GM18520 (cell line): ENCODE data around the gene TTC34.
"Not testable (repeated sequence)": the region's sequence is repeated elsewhere in the genome, so short reads cannot be mapped to it uniquely, and the experiment has no call there.

ENCODE experiments used
- ATAC-seq: cut with Tn5 transposase; IDR thresholded peaks from one replicate; pipeline ENCODE4 v1.9.1; 2021; ENCODE audit not compliant: unreplicated experiment

Gene TTC34

DNA sequence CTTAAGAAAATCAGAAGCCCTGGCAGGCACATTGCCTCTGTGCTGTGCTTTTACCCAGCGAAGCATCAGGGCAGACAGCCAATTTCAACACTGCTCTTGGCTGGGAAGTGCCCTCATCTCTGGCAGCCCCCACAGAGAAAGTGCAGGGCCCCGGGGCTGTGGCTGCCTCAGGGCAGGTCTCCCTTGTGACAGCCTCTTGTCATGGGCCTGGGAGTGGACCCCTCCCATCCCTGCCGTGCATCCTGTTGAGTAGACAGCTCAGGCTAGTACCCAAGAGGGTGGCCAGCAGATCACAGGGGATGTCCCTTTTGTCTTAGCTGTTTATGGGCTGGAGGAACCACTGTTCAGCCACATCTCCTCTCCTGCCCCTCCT, 23.3 kb downstream of the TTC34 start:
- ATAC-seq, result no peak

DNA sequence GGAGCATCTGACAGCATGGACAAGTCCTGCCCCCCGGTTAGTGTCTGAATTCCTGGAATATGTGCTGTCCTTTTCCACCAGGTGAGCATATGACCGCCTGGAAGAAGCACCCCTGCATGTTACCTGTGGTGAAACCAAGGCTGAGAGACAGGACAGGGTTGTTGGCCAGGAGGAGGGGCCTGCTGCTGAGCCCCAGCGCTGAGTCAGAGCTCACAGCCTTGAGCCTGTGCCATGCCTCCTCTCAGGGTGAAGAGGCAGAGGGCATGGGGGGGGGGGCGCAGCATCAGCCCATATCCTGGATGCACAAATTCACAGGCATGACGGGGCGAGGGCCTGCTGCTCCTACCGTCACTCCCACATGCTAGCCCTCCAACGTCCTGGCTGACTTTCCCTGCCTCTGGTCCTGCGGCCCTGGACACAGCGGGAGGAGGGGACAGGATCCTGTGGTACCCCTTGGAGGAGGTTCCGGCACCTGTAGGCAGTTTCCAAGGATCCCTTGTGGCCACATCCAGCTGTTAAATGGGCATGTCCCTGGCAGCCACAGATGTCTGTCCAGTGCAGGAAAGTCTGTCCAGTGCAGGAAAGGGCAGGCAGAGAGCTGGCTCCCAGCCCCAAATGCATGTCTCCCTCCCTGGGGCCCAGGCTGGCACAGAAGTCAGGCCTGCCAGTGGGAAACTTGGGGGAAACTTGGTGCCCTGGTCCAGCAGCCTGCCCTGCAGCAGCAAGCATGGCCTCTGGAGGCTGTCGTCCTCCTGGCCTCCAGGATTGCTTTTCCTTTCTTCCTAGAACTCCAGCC, 23.9 kb downstream of the TTC34 start:
- no peak for ATAC-seq

DNA sequence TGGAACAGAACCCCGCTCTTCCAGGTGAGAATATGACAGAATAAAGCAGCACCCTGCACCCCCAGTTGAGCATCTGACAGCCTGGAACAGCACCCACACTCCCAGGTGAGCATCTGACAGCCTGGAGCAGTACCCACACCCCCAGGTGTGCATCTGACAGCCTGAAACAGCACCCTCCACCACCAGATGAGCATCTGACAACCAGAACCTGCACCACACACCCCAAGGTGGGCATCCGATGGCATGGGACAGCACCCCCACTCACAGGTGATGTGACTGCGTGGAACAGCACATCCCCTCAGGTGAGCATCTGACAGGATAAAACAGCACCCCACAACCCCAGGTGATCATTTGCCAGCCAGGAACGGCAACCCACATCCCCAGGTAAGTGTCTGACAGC, 26.2 kb downstream of the TTC34 start:
- ATAC-seq, result not testable (repeated sequence)

DNA sequence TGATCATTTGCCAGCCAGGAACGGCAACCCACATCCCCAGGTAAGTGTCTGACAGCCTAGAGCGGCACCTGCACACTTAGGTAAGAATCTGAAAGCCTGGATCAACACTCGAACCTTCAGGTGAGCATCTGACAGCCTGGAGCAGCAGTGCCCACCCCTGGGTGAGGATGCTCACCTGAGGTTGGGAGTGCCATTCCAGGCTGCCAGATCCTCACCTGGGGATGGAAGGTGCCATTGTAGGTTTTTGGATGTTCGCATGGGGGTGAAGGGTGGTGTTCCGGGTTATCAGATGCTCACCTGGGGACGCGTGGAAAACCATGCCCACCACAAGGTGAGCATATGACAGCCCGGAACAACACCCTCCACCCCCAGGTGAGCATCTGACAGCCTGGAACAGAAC, 33.4 kb downstream of the TTC34 start:
- ATAC-seq, result not testable (repeated sequence)

DNA sequence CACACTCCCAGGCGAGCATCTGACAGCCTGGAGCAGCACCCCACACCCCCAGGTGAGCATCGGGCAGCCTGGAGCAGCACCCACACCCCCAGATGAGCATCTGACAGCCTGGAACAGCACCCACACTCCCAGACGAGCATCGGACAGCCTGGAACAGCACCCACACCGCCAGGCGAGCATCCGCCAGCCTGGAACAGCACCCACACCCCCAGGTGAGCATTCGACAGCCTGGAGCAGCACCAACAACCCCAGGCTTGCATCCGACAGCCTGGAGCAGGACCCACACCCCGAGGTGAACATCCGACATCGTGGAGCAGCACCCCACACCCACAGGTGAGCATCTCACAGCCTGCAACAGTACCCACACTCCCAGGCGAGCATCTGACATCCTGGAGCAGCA, 42.1 kb downstream of the TTC34 start:
- ATAC-seq, result not testable (repeated sequence)

DNA sequence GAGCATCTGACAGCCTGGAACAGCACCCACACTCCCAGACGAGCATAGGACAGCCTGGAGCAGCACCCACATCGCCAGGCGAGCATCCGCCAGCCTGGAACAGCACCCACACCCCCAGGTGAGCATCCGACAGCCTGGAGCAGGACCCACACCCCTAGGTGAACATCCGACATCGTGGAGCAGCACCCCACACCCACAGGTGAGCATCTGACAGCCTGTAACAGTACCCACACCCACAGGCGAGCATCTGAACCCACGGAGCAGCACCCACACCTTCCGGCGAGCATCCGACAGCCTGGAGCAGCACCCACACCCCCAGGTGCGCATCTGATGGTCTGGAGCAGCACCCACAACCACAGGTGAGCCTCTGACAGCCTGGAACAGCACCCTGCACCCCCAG, 44.0 kb downstream of the TTC34 start:
- not testable (repeated sequence) for ATAC-seq

DNA sequence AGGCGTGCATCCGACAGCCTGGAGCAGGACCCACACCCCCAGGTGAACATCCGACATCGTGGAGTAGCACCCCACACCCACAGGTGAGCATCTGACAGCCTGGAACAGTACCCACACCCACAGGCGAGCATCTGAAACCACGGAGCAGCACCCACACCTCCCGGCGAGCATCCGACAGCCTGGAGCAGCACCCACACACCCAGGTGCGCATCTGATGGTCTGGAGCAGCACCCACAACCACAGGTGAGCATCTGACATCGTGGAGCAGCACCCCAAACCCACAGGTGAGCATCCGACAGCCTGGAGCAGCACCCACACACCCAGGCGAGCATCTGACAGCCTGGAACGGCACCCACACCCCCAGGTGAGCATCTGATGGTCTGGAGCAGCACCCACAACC, 46.1 kb downstream of the TTC34 start:
- ATAC-seq, result not testable (repeated sequence)

DNA sequence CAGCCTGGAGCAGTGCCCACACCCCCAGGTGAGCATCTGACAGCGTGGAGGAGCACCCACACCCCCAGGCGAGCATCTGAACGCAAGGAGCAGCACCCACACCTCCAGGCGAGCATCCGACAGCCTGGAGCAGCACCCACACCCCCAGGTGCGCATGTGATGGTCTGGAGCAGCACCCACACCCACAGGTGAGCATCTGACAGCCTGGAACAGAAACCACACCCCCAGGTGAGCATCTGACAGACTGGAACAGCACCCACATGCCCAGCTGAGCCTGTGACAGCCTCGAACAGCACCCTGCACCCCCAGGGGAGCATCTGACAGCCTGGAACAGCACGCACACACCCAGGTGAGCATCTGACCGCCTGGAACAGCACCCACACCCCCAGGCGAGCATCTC, 46.9 kb downstream of the TTC34 start:
- not testable (repeated sequence) for ATAC-seq

DNA sequence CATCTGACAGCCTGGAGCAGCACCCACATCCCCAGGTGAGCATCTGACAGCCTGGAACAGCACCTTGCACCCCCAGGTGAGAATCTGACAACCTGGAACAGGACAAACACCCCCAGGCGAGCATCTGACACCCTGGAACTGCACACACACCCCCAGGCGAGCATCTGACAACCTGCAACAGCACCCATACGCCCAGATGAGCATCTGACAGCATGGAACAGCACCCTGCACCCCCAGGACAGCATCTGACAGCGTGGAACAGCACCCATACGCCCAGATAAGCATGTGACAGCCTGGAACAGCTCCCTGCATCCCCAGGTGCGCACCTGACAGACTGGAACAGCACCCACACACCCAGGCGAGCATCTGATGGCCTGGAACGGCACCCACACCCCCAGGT, 49.0 kb downstream of the TTC34 start:
- ATAC-seq, result not testable (repeated sequence)

DNA sequence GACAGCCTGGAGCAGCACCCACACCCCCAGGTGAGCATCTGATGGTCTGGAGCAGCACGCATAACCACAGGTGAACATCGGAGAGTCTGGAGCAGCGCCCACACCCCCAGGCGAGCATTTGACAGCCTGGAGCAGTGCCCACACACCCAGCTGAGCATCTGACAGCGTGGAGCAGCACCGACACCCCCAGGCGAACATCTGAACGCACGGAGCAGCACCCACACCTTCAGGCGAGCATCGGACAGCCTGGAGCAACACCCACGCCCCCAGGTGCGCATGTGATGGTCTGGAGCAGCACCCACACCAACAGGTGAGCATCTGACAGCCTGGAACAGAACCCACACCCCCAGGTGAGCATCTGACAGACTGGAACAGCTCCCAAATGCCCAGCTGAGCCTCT, 49.6 kb downstream of the TTC34 start:
- ATAC-seq, result not testable (repeated sequence)

DNA sequence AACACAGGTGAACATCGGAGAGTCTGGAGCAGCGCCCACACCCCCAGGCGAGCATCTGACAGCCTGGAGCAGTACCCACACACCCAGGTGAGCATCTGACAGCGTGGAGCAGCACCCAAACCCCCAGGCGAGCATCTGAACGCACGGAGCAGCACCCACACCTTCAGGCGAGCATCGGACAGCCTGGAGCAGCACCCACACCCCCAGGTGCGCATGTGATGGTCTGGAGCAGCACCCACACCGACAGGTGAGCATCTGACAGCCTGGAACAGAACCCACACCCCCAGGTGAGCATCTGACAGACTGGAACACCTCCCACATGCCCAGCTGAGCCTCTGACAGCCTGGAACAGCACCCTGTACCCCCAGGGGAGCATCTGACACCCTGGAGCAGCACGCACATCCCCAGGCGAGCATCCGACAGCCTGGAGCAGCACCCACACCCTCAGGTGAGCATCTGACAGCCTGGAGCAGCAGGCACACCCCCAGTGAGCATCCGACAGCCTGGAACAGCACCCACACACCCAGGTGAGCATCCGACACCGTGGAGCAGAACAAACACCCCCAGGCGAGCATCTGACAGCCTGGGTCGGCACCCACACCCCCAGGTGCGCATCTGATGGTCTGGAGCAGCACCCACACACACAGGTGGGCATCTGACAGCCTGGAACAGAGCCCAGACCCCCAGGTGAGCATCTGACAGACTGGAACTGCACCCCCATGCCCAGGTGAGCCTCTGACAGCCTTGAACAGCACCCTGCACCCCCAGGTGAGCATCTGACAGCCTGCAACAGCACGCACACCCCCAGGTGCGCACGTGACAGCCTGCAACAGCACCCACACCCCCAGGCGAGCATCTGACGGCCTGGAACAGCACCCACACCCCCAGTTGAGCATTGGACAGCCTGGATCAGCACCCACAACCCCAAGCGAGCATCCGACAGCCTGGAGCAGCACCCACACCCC, 50.4 kb downstream of the TTC34 start:
- not testable (repeated sequence) for ATAC-seq

DNA sequence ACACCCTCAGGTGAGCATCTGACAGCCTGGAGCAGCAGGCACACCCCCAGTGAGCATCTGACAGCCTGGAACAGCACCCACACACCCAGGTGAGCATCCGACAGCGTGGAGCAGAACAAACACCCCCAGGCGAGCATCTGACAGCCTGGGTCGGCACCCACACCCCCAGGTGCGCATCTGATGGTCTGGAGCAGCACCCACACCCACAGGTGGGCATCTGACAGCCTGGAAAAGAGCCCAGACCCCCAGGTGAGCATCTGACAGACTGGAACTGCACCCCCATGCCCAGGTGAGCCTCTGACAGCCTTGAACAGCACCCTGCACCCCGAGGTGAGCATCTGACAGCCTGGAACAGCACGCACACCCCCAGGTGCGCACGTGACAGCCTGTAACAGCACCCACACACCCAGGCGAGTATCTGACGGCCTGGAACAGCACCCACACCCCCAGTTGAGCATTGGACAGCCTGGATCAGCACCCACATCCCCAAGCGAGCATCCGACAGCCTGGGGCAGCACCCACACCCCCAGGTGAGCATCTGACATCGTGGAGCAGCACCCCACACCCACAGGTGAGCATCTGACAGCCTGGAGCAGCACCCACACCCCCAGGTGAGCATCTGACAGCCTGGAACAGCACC, 51.3 kb downstream of the TTC34 start:
- ATAC-seq, result not testable (repeated sequence)

DNA sequence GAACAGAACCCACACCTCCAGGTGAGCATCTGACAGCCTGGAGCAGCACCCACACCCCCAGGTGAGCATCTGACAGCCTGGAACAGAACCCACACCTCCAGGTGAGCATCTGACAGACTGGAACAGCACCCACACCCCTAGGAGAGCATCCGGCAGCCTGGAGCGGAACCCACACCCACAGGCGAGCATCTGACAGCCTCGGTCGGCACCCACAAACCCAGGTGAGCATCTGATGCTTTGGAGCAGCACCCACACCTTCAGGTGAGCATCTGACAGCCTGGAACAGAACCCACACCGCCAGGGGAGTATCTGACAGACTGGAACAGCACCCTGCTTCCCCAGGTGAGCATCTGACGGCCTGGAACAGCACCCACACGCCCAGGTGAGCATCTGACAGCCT, 52.9 kb downstream of the TTC34 start:
- ATAC-seq, result not testable (repeated sequence)

DNA sequence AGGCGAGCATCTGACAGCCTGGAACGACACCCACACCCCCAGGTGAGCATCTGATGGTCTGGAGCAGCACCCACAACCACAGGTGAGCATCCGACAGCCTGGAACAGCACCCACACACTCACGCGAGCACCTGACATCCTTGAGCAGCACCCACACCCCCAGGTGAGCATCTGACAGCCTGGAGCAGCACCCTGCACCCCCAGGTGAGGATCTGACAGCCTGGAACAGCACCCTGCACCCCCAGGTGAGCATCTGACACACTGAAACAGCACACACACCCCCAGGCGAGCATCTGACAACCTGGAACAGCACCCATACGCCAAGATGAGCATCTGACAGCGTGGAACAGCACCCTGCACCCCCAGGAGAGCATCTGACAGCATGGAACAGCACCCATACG, 106.7 kb downstream of the TTC34 start:
- not testable (repeated sequence) for ATAC-seq

DNA sequence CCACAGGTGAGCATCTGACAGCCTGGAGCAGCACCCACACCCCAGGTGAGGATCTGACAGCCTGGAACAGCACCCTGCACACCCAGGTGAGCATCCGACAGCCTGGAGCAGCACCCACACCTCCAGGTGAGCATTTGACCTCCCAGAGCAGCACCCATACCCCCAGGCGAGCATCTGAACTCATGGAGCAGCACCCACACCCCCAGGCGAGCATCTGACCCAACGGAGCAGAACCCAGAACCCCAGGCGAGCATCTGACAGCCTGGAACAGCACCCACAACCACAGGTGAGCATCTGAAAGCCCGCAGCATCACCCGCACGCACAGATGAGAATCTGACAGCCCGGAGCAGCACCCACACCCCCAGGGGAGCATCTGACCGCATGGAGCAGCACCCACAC, 111.3 kb downstream of the TTC34 start:
- not testable (repeated sequence) for ATAC-seq

DNA sequence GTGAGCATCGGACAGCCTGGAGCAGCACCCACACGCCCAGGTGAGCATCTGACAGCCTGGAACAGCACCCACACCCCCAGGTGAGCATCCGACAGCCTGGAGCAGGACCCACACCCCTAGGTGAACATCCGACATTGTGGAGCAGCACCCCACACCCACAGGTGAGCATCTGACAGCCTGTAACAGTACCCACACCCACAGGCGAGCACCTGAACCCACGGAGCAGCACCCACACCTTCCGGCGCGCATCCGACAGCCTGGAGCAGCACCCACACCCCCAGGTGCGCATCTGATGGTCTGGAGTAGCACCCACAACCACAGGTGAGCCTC, 113.2 kb downstream of the TTC34 start:
- ATAC-seq, result not testable (repeated sequence)

DNA sequence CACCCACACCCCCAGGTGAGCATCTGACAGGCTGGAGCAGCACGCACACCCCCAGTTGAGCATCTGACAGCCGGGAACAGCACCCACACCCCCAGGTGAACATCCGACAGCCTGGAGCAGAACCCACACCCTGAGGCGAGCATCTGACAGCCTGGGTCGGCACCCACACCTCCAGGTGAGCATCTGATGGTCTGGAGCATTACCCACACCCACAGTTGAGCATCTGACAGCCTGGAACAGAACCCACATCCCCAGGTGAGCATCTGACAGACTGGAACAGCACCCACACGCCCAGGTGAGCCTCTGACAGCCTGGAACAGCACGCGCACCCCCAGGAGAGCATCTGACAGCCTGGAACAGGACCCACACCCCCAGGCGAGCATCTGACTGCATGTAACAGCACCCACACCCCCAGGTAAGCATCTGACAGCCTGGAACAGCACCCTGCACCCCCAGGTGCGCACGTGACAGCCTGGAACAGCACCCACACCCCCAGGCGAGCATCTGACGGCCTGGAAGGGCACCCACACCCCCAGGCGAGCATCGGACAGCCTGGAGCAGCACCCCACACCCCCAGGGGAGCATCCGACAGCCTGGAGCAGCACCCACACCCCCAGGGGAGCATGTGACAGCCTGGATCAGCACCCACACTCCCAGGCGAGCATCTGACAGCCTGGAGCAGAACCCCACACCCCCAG, 113.7 kb downstream of the TTC34 start:
- not testable (repeated sequence) for ATAC-seq

DNA sequence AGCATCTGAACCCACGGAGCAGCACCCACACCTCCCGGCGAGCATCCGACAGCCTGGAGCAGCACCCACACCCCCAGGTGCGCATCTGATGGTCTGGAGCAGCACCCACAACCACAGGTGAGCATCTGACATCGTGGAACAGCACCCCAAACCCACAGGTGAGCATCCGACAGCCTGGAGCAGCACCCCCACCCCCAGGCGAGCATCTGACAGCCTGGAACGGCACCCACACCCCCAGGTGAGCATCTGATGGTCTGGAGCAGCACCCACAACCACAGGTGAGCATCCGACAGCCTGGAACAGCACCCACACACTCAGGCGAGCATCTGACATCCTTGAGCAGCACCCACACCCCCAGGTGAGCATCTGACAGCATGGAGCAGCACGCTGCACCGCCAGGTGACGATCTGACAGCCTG, 114.3 kb downstream of the TTC34 start:
- not testable (repeated sequence) for ATAC-seq

DNA sequence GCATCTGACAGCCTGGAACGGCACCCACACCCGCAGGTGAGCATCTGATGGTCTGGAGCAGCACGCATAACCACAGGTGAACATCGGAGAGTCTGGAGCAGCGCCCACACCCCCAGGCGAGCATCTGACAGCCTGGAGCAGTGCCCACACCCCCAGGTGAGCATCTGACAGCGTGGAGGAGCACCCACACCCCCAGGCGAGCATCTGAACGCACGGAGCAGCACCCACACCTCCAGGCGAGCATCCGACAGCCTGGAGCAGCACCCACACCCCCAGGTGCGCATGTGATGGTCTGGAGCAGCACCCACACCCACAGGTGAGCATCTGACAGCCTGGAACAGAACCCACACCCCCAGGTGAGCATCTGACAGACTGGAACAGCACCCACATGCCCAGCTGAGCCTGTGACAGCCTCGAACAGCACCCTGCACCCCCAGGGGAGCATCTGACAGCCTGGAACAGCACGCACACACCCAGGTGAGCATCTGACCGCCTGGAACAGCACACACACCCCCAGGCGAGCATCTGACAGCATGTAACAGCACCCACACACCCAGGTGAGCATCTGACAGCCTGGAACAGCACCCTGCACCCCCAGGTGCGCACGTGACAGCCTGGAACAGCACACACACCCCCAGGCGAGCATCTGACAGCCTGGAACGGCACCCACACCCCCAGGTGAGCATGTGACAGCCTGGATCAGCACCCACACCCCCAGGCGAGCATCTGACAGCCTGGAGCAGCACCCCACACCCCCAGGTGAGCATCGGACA, 115.2 kb downstream of the TTC34 start:
- ATAC-seq, result not testable (repeated sequence)

DNA sequence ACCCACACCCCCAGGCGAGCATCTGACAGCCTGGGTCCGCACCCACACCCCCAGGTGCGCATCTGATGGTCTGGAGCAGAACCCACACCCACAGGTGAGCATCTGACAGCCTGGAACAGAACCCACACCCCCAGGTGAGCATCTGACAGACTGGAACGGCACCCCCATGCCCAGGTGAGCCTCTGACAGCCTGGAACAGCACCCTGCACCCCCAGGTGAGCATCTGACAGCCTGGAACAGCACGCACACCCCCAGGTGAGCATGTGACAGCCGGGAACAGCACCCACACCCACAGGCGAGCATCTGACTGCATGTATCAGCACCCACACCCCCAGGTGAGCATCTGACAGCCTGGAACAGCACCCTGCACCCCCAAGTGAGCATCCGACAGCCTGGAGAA, 115.8 kb downstream of the TTC34 start:
- not testable (repeated sequence) for ATAC-seq
